Putamen (tissue), 1 donor: ENCODE measurements around the gene FBH1.
"Not testable (repeated sequence)": the region's sequence is repeated elsewhere in the genome, so short reads cannot be mapped to it uniquely, and the experiment has no call there.

Source experiments
- DNase-seq: peaks from one replicate; pipeline ENCODE4 v3.0.0-alpha.2; 2016; ENCODE audit warnings: low spot score

Gene FBH1

GRCh38 chr10:5942001-5942400 lies 52.0 kb downstream of the FBH1 start:
- no peak for DNase-seq

DNA sequence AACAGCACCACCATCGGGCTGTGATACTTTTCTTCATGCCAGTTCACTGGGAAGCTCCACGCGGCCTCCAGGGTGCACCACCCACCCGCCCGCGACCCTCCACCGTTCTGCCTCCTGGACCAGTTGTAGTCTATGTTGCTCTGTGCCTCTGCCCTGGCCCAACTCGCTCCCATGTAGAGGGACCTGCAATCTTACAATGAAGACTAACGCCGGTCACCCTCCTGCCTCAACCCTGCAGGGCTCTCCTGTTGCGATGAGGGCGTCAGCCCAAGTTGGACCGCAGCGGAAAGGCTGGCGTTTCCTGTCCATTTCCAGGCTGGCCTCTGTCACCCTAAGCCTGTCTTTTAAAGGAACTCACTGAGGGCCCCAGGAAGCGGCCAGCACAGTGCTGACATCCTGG lies 52.4 kb downstream of the FBH1 start:
- no peak for DNase-seq

DNA sequence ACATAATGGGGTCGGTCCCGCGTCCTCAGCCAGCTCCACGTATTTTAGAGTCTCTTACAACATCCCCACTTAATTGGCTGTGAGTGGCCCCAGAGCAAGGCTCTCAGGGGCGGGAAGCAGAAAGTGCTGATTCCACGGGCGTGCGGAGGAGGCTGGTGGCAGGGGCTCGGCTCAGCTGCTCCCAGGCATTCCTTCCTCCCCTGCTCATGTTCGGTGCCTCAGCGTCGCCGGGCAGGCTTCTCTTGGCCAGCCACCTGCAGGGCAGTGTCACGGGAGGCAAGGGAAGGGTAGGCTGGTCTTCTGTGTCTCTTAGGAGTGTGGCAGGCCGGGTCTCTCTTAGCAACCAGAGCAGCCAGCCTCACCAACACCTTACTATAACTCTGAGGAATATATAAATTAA lies 53.5 kb downstream of the FBH1 start:
- no peak for DNase-seq

DNA sequence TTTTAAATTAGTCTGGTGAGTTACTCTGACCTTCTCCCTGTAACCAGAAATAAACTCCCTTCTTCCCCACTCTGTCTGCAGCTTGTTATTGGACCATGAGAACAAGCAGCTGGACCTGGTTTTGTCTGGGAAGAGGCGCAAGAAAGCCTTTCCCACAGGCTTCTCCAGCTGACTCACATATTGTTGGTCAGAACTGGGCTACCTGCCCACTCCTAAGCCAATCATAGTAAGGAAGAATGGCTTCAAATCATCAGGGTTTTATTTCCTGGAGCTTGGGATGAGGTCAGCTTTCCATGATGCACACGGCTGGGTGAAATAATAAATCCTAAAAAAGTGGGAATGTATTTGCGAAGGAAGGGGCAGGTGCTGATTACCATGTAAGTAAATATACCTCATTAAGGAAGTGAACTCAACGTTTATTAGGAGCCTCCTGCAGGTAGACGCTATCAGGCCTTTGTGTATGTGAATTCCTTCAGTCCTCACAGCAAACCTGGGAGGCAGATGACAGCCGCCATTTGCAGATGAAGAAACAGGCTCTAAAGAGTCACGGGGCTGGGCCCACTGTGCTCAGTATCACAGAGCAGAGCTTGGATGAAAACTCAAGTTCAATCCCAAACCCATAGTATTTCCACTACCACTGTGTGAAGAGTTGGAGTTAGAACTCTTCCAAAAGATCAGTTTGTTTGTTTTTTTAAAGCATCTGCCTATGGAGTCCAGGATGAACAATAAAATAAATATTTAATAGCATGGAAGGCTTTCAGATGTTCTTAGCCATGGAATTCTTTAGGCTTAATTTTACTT lies 54.5 kb downstream of the FBH1 start:
- DNase-seq: no peak

- no peak for DNase-seq
Observed at GRCh38 chr10:5945190-5945509, 55.1 kb downstream of the FBH1 start.

DNA sequence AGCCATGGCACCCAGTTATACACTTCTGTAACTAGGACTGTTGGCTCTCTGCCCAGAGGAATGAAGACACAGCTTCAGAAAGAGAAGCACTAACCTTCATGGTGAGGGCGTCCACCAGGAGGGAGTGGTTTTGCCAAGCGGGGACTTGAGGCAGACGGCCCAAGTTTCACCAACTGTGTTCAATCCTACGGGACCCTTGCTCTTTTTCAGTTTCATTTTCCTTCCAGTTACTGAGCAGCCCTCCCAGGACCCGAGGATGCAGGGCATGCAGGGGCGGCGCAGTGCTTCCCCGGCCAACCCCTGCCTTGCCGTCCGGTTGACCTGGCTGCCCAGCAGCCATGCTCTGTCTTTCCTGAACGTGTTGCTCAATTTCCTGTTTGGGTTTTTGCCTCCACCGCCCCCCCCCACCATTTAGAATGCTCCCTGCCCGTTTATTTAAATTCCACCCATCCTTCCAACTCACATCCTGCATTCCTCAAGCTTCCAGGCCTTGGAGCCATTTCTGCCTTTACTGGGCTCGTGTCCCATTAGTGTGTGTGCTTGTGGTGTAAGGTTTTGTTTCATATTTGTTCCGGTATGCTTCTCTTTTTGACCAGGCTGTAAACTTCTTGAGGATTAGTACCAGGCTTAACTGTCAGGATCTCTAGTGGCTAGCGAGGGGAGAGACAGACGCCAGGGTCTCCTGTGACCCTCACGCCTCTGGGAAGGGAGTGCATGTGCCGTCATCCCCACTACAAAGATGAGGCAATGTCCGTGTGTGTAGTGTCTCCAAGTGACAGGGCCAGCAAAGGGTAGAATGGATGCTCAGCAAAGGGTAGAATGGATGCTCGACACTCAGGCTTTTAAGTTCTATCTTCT lies 55.7 kb downstream of the FBH1 start:
- DNase-seq: no peak

- not testable (repeated sequence) for DNase-seq
Observed at GRCh38 chr10:5946419-5946775, 56.4 kb downstream of the FBH1 start.

- DNase-seq: no peak
Observed at GRCh38 chr10:5946786-5947185, 56.7 kb downstream of the FBH1 start.

GRCh38 chr10:5947471-5948207 lies 57.6 kb downstream of the FBH1 start:
- no peak for DNase-seq

DNA sequence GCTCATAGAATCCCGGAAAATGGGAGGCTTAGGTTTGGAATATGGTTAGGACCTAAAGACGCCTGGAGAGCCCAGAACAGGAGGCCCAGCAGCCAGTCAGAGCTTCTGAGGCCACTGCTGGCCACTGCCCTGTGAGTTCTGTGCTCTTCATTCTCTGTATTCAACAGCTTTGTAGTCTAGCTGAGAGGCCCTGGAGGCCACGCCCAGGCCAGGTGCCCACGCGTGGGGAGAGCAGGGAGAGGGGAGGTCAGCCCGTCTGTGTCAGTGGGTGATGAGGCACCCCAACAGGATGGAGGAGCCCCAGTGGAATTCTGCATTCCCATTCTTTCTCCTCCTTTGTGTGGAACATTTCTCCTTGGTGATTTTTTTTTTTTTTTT lies 58.2 kb downstream of the FBH1 start:
- no peak for DNase-seq

DNA sequence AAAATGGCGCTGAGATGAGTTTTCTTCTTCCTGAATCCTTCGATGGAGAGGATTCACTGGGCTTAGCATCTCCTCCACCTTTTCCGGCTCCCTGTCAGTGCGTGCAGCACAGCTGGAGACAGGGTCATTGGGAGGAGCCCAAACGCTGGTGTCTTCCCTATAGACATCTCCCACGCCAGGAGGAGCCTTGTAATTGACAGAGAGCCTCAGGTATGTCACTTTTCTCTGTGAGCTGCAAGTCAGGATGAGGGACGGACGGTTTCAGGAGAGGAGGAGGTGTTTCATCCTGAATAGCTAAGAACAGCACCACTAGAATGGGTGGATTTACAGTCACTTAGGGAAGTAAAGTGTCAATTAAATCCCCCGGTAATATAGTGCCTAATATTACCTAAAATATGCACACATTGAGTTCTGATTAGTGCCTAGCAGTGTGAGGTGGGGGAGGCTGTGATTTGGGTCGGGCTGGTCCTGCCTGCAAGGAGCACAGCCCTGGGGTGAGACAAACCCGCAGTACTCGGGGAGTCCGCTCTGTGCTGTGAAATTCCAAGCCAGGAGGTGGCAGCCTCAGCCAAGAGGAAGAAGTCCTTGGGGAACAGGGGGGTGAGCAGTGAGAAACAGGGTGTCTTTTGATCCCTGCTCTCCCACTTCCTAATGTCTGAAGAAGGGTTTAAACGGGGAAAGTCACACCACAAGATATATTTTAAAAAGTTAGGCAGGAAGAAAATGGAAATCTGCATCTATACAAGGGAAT lies 59.1 kb downstream of the FBH1 start:
- peak; percentile 63 for DNase-seq

DNA sequence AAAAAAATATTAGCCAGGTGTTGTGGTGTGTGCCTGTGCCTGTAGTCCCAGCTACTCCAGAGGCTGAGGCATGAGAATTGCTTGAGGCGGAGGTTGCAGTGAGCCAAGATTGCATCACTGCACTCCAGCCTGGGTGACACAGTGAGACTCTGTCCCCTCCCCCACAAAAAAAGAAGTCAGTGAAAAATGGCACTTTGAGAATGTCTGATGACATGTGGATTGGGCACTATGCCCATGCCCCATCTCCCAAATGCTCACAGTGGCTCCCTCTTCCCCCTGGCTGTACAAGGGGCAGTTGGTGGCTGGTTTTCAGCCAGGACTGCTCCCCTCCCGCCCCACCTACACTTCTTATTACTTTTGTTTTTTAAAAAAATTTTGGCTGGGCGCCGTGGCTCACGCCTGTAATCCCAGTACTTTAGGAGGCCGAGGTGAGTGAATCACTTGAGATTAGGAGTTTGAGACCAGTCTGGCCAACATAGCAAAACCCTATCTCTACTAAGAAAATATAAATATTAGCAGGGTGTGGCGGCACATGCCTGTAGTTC lies 61.2 kb downstream of the FBH1 start:
- DNase-seq: no peak

DNA sequence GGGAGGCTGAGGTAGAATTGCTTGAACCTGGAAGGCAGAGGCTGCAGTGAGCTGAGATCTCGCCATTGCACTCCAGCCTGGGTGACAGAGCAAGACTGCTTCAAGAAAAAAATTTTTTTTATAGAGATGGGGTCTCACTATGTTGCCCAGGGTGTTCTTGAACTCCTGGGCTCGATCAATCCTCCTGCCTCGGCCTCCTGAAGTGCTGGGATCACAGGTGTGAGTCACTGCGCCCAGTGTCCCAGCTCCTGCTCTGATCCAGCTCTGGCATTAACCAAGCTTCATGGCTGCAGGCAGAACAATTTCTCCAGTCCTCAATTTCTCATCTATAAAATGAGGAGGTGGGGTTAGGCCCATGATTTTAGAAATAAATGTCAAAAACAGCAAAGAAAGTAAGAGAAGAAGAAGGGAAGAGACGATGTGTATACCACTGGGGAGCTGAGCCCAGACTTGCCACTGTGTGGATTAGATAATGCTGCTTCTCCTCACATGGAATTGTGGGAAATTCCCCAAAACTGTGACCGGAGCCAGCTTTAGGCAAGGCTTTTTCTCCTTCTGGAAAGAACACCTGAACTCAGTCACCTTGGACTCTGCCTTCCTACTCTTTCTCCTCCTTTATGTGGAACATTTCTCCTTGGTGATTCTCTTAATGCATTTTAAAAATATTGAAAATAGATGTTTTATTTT lies 61.8 kb downstream of the FBH1 start:
- DNase-seq: no peak

DNA sequence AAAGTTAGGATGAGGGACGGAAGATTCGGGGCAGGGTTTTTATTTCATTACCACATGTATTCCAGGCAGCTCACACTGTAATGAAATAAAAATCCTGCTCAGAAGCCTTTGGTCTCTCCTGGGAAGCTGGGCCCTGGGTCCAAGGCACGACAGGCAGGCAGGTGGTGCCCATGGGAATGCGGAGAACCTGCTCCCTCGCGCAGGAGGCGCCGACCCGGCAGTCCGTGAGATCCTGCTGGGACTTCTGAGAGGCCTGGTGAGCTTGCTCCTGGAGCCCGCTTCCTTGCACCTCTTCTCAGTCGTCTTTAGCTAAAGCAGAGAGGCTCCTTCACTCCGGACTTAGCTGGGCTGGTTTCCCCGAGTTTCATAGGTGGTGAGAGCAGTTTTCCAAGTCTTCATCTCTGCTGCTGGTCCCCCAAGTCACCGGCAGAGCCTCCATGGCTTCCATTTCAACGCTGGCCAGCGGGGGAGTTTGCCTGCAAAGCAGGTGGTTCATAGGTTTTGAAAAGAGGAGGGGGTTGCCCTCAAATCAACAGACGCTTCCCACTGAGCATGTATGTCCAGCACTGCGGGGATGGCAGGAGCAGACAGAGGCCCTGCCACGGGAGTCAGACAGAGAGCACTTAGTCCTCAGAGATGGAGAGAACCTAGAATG lies 62.8 kb downstream of the FBH1 start:
- no peak for DNase-seq

- no peak for DNase-seq
Observed at GRCh38 chr10:5953676-5954075, 63.6 kb downstream of the FBH1 start.

- DNase-seq: no peak
Observed at GRCh38 chr10:5956146-5956936, 66.3 kb downstream of the FBH1 start.

- no peak for DNase-seq
Observed at GRCh38 chr10:5958077-5958476, 68.0 kb downstream of the FBH1 start.

GRCh38 chr10:5958675-5959074 lies 68.6 kb downstream of the FBH1 start:
- no peak for DNase-seq

GRCh38 chr10:5959142-5959541 lies 69.1 kb downstream of the FBH1 start:
- no peak for DNase-seq

DNA sequence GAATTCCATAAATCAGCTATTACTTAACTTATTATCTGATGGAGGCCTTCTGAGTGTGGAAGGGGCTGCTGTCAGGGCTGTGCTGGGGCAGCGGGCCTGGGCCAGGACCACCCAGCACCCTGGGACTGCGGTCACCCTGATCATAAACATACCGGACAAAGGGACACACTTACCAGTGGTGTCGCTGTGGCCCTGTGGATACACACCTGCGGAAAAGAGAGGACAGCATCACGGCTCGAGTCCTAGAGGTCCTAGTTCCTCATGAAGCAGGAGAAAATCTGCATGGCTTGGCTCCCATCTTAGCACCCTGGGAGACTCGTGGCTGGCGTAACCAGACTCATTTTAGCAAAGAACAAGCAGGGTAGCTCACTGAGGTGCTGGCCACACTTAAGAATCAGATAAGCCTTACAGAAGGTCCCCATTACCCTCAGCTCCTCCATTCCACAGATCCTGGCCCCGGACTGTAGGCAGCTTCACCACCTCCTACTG lies 69.6 kb downstream of the FBH1 start:
- no peak for DNase-seq
